ENCODE results near the gene LGI2. TPM values are rescaled to one million over a fixed set of nuclear protein-coding genes. Genes with fewer than 3 reads are reported as not detected.

The LGI2 gene
- total and polyA plus RNA-seq, 2 of the 8 experiments (the other 6 are each of a cell fraction or from before 2014, with no cell fraction given): 2.3 to 4.0 TPM

GRCh38 chr4:24995346-24995919, 35.3 kb downstream of the LGI2 start:
- no peak overlapping the region for H3K27ac ChIP-seq (ENCODE audit: low read depth, low read length)
- no peaks in the 10 kb centered on the region for H4K20me1 ChIP-seq (replicated peaks in 1 of 2; ENCODE audit: control insufficient read depth in 1 of 2, insufficient read depth in 2 of 2, low read length in 2 of 2)
- H3K9me3 ChIP-seq (ENCODE audit: insufficient read depth in 2 of 2, low read depth in 1 of 2, low read length in 1 of 2): no peaks in the 10 kb centered on the region
- WGBS, 2 experiments (ENCODE audit: extremely low coverage in 1 of 2, insufficient coverage in 1 of 2, insufficient read length in 1 of 2, insufficient replicate concordance in 2 of 2, low coverage in 1 of 2, low lambda C conversion rate in 2 of 2, missing lambda C conversion rate in 1 of 2): 85% methylated on average over 2 of the region's 2 CpGs; no CpG with 5 or more reads in 1 of the 2 experiments
- H3K4me3 ChIP-seq (ENCODE audit: extremely low read depth in 1 of 4, insufficient read depth in 2 of 4, low read depth in 3 of 4, low read length in 4 of 4): no peak overlapping the region
- no peaks in the 10 kb centered on the region for H3K27me3 ChIP-seq (replicated peaks in 1 of 4; ENCODE audit: control insufficient read depth in 3 of 4, extremely low read depth in 1 of 4, insufficient read depth in 3 of 4, low read length in 3 of 4)
- H3K4me1 ChIP-seq (replicated peaks in 1 of 4; ENCODE audit: control insufficient read depth in 3 of 4, insufficient read depth in 4 of 4, low read length in 3 of 4): peaks cover 0 to 9% (median 0%) of the 10 kb centered on the region in 4 experiments; a peak in 1 of 7 replicates
- H3K23ac ChIP-seq (ENCODE audit: insufficient read length): no peak overlapping the region
- TF ChIP-seq USF2 (IDR thresholded peaks at IDR 0.05; ENCODE audit: low read length): no peak
- TF ChIP-seq KDM5A (IDR thresholded peaks at IDR 0.05; ENCODE audit: low read length): no peak
- no peak for TF ChIP-seq RBBP5 (IDR thresholded peaks at IDR 0.05; ENCODE audit: borderline replicate concordance, low read depth, low read length)
- no peak for TF ChIP-seq HDAC2 (IDR thresholded peaks at IDR 0.05; ENCODE audit: borderline replicate concordance in 1 of 2, low read depth in 2 of 2, low read length in 2 of 2)
- TF ChIP-seq BRCA1 (IDR thresholded peaks at IDR 0.05; ENCODE audit: low read depth, low read length): no peak
- TF ChIP-seq SP4 (IDR thresholded peaks at IDR 0.05; ENCODE audit: low read length): no peak
- H4K8ac ChIP-seq (ENCODE audit: extremely low read depth, insufficient read depth, low read length): no peak overlapping the region
- H2BK5ac ChIP-seq (ENCODE audit: low read depth, low read length): no peak overlapping the region
- no peaks in the 10 kb centered on the region for H3K36me3 ChIP-seq (ENCODE audit: control insufficient read depth in 2 of 4, insufficient read depth in 4 of 4, low read length in 3 of 4)
- no peaks in the 10 kb centered on the region for H3K79me1 ChIP-seq (ENCODE audit: low read depth, low read length)
- H3K9ac ChIP-seq (replicated peaks in 1 of 4; ENCODE audit: extremely low read depth in 1 of 4, low read depth in 3 of 4, low read length in 3 of 4): no peak overlapping the region
- no peak overlapping the region for H3K4me2 ChIP-seq (ENCODE audit: insufficient read depth in 1 of 2, low read depth in 2 of 2, low read length in 2 of 2)
- H2BK12ac ChIP-seq (ENCODE audit: low read depth, low read length): no peak overlapping the region
- H2AFZ ChIP-seq (ENCODE audit: low read length): no peak overlapping the region
- no peak for DNase-seq (ENCODE audit: low read depth in 1 of 2, low spot score in 2 of 2)
- no peak overlapping the region for H4K91ac ChIP-seq (replicated peaks; ENCODE audit: insufficient read length, low read length)
- H3K4ac ChIP-seq (replicated peaks; ENCODE audit: insufficient read length, low read depth, low read length): no peak overlapping the region
- no peaks in the 10 kb centered on the region for H3K79me2 ChIP-seq (ENCODE audit: control insufficient read depth in 1 of 2, insufficient read depth in 2 of 2, low read length in 2 of 2)
- no peak for FAIRE-seq
- no peak overlapping the region for H2AK5ac ChIP-seq (ENCODE audit: low read depth, low read length)
- no peak overlapping the region for H2BK15ac ChIP-seq (ENCODE audit: low read length)
- no peak overlapping the region for H3K14ac ChIP-seq (ENCODE audit: insufficient read length)
- H2BK20ac ChIP-seq (ENCODE audit: low read length): no peak overlapping the region
- H3K23me2 ChIP-seq (ENCODE audit: low read depth, low read length): no peaks in the 10 kb centered on the region
- no peak overlapping the region for H3K18ac ChIP-seq (ENCODE audit: extremely low read depth, low read length)
- no peak overlapping the region for H3K56ac ChIP-seq (replicated peaks; ENCODE audit: insufficient read length, low read depth, low read length)
- ChIA-PET CTCF (ENCODE audit: partially characterized antibody) (interaction anchor here (1.0 to 2.6 kb wide), 3 partner anchors 8 to 19 kb away, joined by 3 to 6 read pairs (median 4); no protein-coding TSS in a partner anchor), POLR2A (ENCODE audit: partially characterized antibody) (no interaction called here)
- no peak overlapping the region for H4K5ac ChIP-seq (ENCODE audit: insufficient read length, low read depth, low read length)
- H2BK120ac ChIP-seq (replicated peaks; ENCODE audit: low read depth, low read length): no peak overlapping the region

Measured in H1 (cell line).